ENCODE results near the gene RNF187. TPM values are rescaled to one million over a fixed set of nuclear protein-coding genes. Genes with fewer than 3 reads are reported as not detected.

RNF187 gene
- polyA plus RNA-seq, 1 donor (not counting 4 experiments of a cell fraction or from before 2014, with no cell fraction given), result 65.8 TPM

- dilution Hi-C loops (cut with MboI; ENCODE audit: extremely low pct_ligation_motif_present, low sequenced_read_pairs), result no loop called here
These were observed 48.9 kb upstream of the RNF187 start for GRCh38 chr1:228438266-228438665.

GRCh38 chr1:228440761-228441500 lies 46.3 kb upstream of the RNF187 start:
- Histone ChIP-seq H3K4me3 (ENCODE audit: control insufficient read depth in 2 of 3, extremely low read depth in 1 of 3, insufficient read depth in 2 of 3, low read depth in 1 of 3, low read length in 3 of 3) (no peak overlapping the region), H2AFZ (ENCODE audit: control insufficient read depth, low read length) (no peak overlapping the region), H3K4me2 (ENCODE audit: control insufficient read depth, extremely low read depth, insufficient read depth, low read depth, low read length) (no peak overlapping the region), H3K9ac (ENCODE audit: control insufficient read depth, extremely low read depth, insufficient read depth, low read length) (no peak overlapping the region), H3K4me1 (ENCODE audit: control insufficient read depth, extremely low read depth, insufficient read depth, low read length) (peaks cover 6% of the 10 kb centered on the region), H3K36me3 (ENCODE audit: control insufficient read depth in 2 of 2, extremely low read depth in 1 of 2, insufficient read depth in 2 of 2, low read length in 2 of 2) (no peaks in the 10 kb centered on the region), H3K9me1 (ENCODE audit: control insufficient read depth, extremely low read depth, insufficient read depth, low read length) (no peaks in the 10 kb centered on the region), H3K27me3 (ENCODE audit: control insufficient read depth, extremely low read depth, insufficient read depth, low read length) (peaks cover 48% of the 10 kb centered on the region), H3K27ac (ENCODE audit: control insufficient read depth, insufficient read depth, low read length) (no peak overlapping the region), H4K20me1 (ENCODE audit: control insufficient read depth, extremely low read depth, insufficient read depth, low read length) (no peaks in the 10 kb centered on the region), H3K79me2 (ENCODE audit: control insufficient read depth, insufficient read depth, low read length) (no peaks in the 10 kb centered on the region), H3K9me3 (ENCODE audit: control insufficient read depth, low read depth, low read length) (no peaks in the 10 kb centered on the region)
- dilution Hi-C loops (cut with MboI; ENCODE audit: extremely low pct_ligation_motif_present, low sequenced_read_pairs), result no loop called here
- FAIRE-seq (no peak), DNase-seq (ENCODE audit: low read depth, low spot score) (no peak)
- TF ChIP-seq CTCF (optimal IDR thresholded peaks at IDR 0.05 in 1 of 3, IDR thresholded peaks at IDR 0.05 in 1 of 3, conservative IDR thresholded peaks at IDR 0.05 in 1 of 3; ENCODE audit: extremely low read depth in 1 of 3, insufficient read depth in 2 of 3, low read length in 3 of 3) (no peak), EZH2 (IDR thresholded peaks at IDR 0.05; ENCODE audit: low read length) (no peak)

More at GRCh38 chr1:228438266-228438665, 48.9 kb upstream of the RNF187 start:
- Histone ChIP-seq H3K79me2 (ENCODE audit: control insufficient read depth, insufficient read depth, low read length) (no peaks in the 10 kb centered on the region), H3K4me2 (ENCODE audit: control insufficient read depth, extremely low read depth, insufficient read depth, low read depth, low read length) (no peak overlapping the region), H3K36me3 (ENCODE audit: control insufficient read depth in 2 of 2, extremely low read depth in 1 of 2, insufficient read depth in 2 of 2, low read length in 2 of 2) (no peaks in the 10 kb centered on the region), H3K27me3 (ENCODE audit: control insufficient read depth, extremely low read depth, insufficient read depth, low read length) (peaks cover 31% of the 10 kb centered on the region), H4K20me1 (ENCODE audit: control insufficient read depth, extremely low read depth, insufficient read depth, low read length) (no peaks in the 10 kb centered on the region), H3K9me3 (ENCODE audit: control insufficient read depth, low read depth, low read length) (no peaks in the 10 kb centered on the region), H3K9ac (ENCODE audit: control insufficient read depth, extremely low read depth, insufficient read depth, low read length) (no peak overlapping the region), H3K4me3 (ENCODE audit: control insufficient read depth in 2 of 3, extremely low read depth in 1 of 3, insufficient read depth in 2 of 3, low read depth in 1 of 3, low read length in 3 of 3) (no peak overlapping the region), H3K9me1 (ENCODE audit: control insufficient read depth, extremely low read depth, insufficient read depth, low read length) (no peaks in the 10 kb centered on the region), H3K4me1 (ENCODE audit: control insufficient read depth, extremely low read depth, insufficient read depth, low read length) (no peaks in the 10 kb centered on the region), H3K27ac (ENCODE audit: control insufficient read depth, insufficient read depth, low read length) (no peak overlapping the region), H2AFZ (ENCODE audit: control insufficient read depth, low read length) (no peak overlapping the region)
- DNase-seq (ENCODE audit: low read depth, low spot score) (no peak), FAIRE-seq (no peak)
- TF ChIP-seq CTCF (optimal IDR thresholded peaks at IDR 0.05 in 1 of 3, IDR thresholded peaks at IDR 0.05 in 1 of 3, conservative IDR thresholded peaks at IDR 0.05 in 1 of 3; ENCODE audit: extremely low read depth in 1 of 3, insufficient read depth in 2 of 3, low read length in 3 of 3) (no peak), EZH2 (IDR thresholded peaks at IDR 0.05; ENCODE audit: low read length) (no peak)
